ENCODE results near the gene GALNT7. TPM values are rescaled to one million over a fixed set of nuclear protein-coding genes. Genes with fewer than 3 reads are reported as not detected.

GALNT7 gene
- total and polyA plus RNA-seq, 2 experiments from 2014 or later: 12.9 to 14.1 TPM

DNA sequence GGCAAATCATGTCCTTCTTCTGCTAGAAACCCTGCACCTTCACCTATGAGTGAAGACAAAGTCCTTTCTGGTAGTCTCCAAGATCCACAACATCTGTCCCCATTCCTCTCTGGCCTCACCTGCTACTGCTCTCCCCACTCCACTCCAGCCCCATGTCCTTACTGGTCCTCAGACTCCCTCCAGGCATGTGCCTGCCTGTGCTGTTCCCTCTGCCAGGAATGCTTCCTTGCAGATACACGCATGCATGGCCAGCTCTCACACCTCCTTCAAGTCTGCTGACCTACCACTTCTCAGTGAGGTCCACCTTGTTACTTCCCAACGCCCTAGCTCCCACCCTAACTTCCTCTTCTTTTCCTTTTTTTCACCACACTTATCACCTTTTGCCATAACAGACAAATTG is 147.4 kb downstream of the GALNT7 start:
- DNase-seq (ENCODE audit: low read depth in 1 of 2, low spot score in 1 of 2): no peak
- H3K27ac ChIP-seq: no peak overlapping the region
- H3K4me3 ChIP-seq: no peak overlapping the region
- H3K27me3 ChIP-seq: no peaks in the 10 kb centered on the region
- TF ChIP-seq, protein P1, sequence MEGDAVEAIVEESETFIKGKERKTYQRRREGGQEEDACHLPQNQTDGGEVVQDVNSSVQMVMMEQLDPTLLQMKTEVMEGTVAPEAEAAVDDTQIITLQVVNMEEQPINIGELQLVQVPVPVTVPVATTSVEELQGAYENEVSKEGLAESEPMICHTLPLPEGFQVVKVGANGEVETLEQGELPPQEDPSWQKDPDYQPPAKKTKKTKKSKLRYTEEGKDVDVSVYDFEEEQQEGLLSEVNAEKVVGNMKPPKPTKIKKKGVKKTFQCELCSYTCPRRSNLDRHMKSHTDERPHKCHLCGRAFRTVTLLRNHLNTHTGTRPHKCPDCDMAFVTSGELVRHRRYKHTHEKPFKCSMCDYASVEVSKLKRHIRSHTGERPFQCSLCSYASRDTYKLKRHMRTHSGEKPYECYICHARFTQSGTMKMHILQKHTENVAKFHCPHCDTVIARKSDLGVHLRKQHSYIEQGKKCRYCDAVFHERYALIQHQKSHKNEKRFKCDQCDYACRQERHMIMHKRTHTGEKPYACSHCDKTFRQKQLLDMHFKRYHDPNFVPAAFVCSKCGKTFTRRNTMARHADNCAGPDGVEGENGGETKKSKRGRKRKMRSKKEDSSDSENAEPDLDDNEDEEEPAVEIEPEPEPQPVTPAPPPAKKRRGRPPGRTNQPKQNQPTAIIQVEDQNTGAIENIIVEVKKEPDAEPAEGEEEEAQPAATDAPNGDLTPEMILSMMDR (IDR thresholded peaks at IDR 0.05; ENCODE audit: low read depth, low read length): no peak
- H3K36me3 ChIP-seq: peaks cover 6% of the 10 kb centered on the region
- no peaks in the 10 kb centered on the region for H3K9me3 ChIP-seq (ENCODE audit: low read depth)
- H3K4me1 ChIP-seq (ENCODE audit: low read depth): no peaks in the 10 kb centered on the region

DNA sequence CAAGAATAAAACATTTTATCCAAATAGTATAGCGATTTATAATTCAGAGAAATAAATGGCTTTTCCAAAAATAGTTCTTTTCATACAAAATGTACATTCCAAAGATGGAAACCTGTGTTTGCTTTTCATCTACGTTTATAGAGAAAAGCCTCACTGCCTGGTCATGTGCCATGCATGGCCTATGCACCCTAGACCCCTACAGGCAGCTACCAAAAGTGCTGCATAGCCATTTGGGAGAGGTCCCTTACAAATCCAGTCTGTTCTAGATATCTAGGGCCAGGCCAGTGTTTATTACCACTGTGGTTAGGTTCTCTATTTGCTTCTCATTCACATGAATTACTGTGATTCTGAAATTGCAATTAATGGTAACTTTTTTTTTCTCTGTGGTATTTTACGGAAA is 148.4 kb downstream of the GALNT7 start:
- DNase-seq (ENCODE audit: low read depth in 1 of 2, low spot score in 1 of 2): peak; percentile 7 to 26

DNA sequence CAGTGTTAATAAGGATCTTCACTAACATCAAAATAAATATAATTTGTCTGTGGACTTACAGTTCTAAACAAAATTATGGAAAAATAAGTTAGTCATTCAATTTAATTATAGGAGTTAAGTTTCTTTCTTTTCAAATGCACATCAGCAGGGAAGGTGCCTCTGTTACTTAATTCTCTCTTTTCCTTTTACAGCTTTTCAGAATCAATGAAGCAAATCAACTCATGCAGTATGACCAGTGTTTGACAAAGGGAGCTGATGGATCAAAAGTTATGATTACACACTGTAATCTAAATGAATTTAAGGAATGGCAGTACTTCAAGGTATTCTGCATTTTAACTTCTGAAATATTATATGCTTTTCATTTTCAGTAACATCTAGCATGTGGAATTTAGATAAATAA is 149.6 kb downstream of the GALNT7 start:
- H3K27me3 ChIP-seq: no peaks in the 10 kb centered on the region
- H3K4me1 ChIP-seq (ENCODE audit: low read depth): no peaks in the 10 kb centered on the region
- peaks cover 6% of the 10 kb centered on the region for H3K36me3 ChIP-seq
- no peaks in the 10 kb centered on the region for H3K9me3 ChIP-seq (ENCODE audit: low read depth)
- TF ChIP-seq, protein P1 (IDR thresholded peaks at IDR 0.05; ENCODE audit: low read depth, low read length): no peak
- no peak for DNase-seq (ENCODE audit: low read depth in 1 of 2, low spot score in 1 of 2)
- no peak overlapping the region for H3K4me3 ChIP-seq
- H3K27ac ChIP-seq: no peak overlapping the region

More for the DNA sequence above, 148.4 kb downstream of the GALNT7 start:
- H3K4me3 ChIP-seq: no peak overlapping the region
- no peaks in the 10 kb centered on the region for H3K4me1 ChIP-seq (ENCODE audit: low read depth)
- H3K27me3 ChIP-seq: no peaks in the 10 kb centered on the region
- TF ChIP-seq, protein P1 (IDR thresholded peaks at IDR 0.05; ENCODE audit: low read depth, low read length): no peak
- H3K27ac ChIP-seq: no peak overlapping the region
- no peaks in the 10 kb centered on the region for H3K9me3 ChIP-seq (ENCODE audit: low read depth)
- peaks cover 6% of the 10 kb centered on the region for H3K36me3 ChIP-seq

DNA sequence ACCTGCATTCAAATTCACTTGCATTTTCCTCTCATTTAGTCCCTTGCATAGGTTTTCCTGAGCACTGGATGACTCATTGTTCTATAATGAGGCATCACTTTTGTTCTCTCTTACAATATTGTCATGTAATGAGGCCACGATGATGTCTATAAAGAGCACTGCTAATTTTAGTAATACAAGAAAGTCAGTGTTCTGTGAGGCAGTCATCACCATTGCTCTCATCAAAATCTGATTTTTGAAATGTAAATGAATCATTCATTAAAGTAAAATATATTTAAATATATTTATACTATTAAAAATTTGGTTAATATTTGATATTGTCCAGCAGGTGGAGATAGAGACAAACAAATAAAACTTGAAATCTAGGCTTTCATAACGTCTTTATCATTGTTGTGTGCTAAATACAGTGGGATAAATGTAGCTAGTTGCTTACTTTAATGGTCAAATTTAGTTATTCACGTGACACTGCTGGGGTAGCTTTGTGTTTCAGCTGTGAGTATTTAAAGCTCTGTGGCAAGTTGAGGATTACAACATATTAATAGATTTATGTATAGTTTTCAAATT is 150.1 kb downstream of the GALNT7 start:
- Histone ChIP-seq H3K27me3 (no peaks in the 10 kb centered on the region), H3K4me1 (ENCODE audit: low read depth) (no peaks in the 10 kb centered on the region), H3K9me3 (ENCODE audit: low read depth) (no peaks in the 10 kb centered on the region), H3K36me3 (peaks cover 6% of the 10 kb centered on the region), H3K4me3 (no peak overlapping the region), H3K27ac (no peak overlapping the region)
- peak; percentile 41 to 72 for DNase-seq (ENCODE audit: low read depth in 1 of 2, low spot score in 1 of 2)
- TF ChIP-seq, protein P1 (IDR thresholded peaks at IDR 0.05; ENCODE audit: low read depth, low read length): peak; percentile 21

DNA sequence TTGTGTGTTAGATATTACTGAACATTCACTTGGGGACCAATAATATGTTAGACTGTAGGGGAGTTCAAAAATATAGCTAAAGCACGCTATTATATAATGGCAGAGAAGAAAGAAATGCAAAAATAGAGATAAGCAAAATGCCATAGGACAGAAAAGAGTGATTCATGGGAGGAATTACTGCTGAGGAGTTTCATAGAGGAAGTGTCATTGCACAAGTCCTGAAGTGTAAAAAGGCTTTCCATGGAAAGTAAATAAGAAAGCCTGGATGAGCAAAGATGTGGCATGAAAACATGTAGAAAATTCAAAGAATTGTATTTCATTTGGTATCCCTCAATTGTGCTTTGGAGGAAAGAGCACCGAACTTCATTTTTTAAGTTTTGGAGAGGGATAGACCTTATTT is 151.1 kb downstream of the GALNT7 start:
- peak in 1 of 2 donors; percentile 79 for DNase-seq (ENCODE audit: low read depth in 1 of 2, low spot score in 1 of 2)
- TF ChIP-seq, protein P1 (IDR thresholded peaks at IDR 0.05; ENCODE audit: low read depth, low read length): no peak
- H3K27ac ChIP-seq: no peak overlapping the region
- H3K4me3 ChIP-seq: no peak overlapping the region
- H3K36me3 ChIP-seq: peaks cover 6% of the 10 kb centered on the region
- H3K9me3 ChIP-seq (ENCODE audit: low read depth): no peaks in the 10 kb centered on the region
- no peaks in the 10 kb centered on the region for H3K4me1 ChIP-seq (ENCODE audit: low read depth)
- H3K27me3 ChIP-seq: no peaks in the 10 kb centered on the region
